ENCODE results near the gene ZNF212.

The ZNF212 gene

DNA sequence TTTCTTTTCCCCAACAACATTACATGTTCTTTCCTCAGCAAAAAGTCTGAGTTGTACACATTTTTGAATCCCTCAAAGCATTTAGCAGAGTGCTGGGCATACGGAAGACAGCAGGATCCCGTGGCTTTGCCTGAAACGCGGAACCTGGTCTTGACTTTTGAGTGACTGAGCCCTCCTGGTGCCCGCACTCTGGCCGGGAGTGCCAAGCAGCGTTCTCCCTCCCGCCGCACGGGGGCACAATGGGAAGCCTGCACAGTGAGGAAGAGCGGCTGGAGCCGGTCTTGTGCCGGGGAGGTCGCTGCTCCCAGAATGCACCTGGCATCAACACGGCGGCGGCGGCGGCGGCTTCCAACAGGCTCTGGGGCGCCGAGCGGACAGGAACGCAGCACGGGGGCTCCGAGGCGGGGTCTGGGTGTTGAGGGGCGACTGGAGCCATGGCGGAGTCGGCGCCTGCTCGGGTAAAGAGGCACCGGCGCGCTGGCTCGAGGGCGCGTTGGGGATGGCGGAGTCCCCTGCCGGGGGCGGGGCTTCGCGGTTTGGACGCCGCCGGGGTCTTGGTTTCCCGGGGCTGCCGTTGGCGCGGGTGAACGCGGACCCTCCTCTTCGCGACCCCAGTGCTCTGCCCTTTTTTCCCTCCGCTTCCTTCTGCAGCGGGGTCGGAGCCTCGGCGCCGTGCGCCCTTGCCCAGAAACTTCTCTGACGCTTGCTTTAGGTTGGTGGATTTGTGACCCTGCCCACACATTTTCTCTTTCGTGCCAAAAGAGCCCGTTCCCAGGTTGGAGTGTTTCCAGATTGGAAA is at the start of gene ZNF212 (continued):
- no peak for TF ChIP-seq ZNF266 (tag by site-specific recombination; IDR thresholded peaks at IDR 0.05; ENCODE audit: low read depth)
- peak; percentile 87 for TF ChIP-seq YY1 (tag by site-specific recombination; IDR thresholded peaks at IDR 0.05)
- TF ChIP-seq, protein P1, sequence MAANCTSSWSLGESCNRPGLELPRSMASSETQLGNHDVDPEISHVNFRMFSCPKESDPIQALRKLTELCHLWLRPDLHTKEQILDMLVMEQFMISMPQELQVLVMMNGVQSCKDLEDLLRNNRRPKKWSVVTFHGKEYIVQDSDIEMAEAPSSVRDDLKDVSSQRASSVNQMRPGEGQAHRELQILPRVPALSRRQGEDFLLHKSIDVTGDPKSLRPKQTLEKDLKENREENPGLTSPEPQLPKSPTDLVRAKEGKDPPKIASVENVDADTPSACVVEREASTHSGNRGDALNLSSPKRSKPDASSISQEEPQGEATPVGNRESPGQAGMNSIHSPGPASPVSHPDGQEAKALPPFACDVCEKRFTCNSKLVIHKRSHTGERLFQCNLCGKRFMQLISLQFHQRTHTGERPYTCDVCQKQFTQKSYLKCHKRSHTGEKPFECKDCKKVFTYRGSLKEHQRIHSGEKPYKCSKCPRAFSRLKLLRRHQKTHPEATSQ (tag by site-specific recombination; IDR thresholded peaks at IDR 0.05): peak; percentile 45; the same call in 1 of the 2 replicates
- peak; percentile 70; the same call in 1 of the 2 replicates for TF ChIP-seq ZNF561 (tag by site-specific recombination; IDR thresholded peaks at IDR 0.05; ENCODE audit: borderline replicate concordance)
- peak; percentile 96 for TF ChIP-seq ZXDB (tag by site-specific recombination; IDR thresholded peaks at IDR 0.05)
- TF ChIP-seq TRIM28 (IDR thresholded peaks at IDR 0.05; ENCODE audit: borderline replicate concordance, low read length): no peak
- peak; percentile 93 for TF ChIP-seq ZNF610 (tag by site-specific recombination; IDR thresholded peaks at IDR 0.05; ENCODE audit: borderline replicate concordance)
- TF ChIP-seq KLF7 (tag by site-specific recombination; IDR thresholded peaks at IDR 0.05; ENCODE audit: borderline replicate concordance): 0 out of 2 replicates have a peak, but pooled peaks have one; percentile 46
- 0 out of 2 replicates have a peak, but pooled peaks have one; percentile 34 for TF ChIP-seq ZNF10 (tag by site-specific recombination; IDR thresholded peaks at IDR 0.05)
- no peak for TF ChIP-seq FEZF1 (tag by site-specific recombination; IDR thresholded peaks at IDR 0.05)
- TF ChIP-seq, protein P2, sequence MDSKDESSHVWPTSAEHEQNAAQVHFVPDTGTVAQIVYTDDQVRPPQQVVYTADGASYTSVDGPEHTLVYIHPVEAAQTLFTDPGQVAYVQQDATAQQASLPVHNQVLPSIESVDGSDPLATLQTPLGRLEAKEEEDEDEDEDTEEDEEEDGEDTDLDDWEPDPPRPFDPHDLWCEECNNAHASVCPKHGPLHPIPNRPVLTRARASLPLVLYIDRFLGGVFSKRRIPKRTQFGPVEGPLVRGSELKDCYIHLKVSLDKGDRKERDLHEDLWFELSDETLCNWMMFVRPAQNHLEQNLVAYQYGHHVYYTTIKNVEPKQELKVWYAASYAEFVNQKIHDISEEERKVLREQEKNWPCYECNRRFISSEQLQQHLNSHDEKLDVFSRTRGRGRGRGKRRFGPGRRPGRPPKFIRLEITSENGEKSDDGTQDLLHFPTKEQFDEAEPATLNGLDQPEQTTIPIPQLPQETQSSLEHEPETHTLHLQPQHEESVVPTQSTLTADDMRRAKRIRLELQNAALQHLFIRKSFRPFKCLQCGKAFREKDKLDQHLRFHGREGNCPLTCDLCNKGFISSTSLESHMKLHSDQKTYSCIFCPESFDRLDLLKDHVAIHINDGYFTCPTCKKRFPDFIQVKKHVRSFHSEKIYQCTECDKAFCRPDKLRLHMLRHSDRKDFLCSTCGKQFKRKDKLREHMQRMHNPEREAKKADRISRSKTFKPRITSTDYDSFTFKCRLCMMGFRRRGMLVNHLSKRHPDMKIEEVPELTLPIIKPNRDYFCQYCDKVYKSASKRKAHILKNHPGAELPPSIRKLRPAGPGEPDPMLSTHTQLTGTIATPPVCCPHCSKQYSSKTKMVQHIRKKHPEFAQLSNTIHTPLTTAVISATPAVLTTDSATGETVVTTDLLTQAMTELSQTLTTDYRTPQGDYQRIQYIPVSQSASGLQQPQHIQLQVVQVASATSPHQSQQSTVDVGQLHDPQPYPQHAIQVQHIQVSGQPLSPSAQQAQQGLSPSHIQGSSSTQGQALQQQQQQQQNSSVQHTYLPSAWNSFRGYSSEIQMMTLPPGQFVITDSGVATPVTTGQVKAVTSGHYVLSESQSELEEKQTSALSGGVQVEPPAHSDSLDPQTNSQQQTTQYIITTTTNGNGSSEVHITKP (tag by site-specific recombination; IDR thresholded peaks at IDR 0.05): 0 out of 2 replicates have a peak, but pooled peaks have one; percentile 34
- peak; percentile 85 for TF ChIP-seq KLF9 (tag by site-specific recombination; IDR thresholded peaks at IDR 0.05; ENCODE audit: low read depth)
- no peak for TF ChIP-seq INSM2 (tag by site-specific recombination; IDR thresholded peaks at IDR 0.05)
- TF ChIP-seq ZNF596 (tag by site-specific recombination; IDR thresholded peaks at IDR 0.05): no peak
- TF ChIP-seq ZNF48 (tag by site-specific recombination; IDR thresholded peaks at IDR 0.05): no peak
- peak; percentile 59 for TF ChIP-seq OVOL3 (tag by site-specific recombination; IDR thresholded peaks at IDR 0.05)
- TF ChIP-seq ZSCAN4 (tag by site-specific recombination; IDR thresholded peaks at IDR 0.05): peak; percentile 30; the same call in 1 of the 2 replicates
- no peak for TF ChIP-seq ZNF792 (tag by site-specific recombination; IDR thresholded peaks at IDR 0.05)
- TF ChIP-seq, protein P3, sequence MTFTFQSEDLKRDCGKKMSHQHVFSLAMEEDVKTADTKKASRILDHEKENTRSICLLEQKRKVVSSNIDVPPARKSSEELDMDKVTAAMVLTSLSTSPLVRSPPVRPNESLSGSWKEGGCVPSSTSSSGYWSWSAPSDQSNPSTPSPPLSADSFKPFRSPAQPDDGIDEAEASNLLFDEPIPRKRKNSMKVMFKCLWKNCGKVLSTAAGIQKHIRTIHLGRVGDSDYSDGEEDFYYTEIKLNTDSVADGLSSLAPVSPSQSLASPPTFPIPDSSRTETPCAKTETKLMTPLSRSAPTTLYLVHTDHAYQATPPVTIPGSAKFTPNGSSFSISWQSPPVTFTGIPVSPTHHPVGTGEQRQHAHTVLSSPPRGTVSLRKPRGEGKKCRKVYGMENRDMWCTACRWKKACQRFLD (tag by site-specific recombination; IDR thresholded peaks at IDR 0.05): no peak
- peak; percentile 78; the same call in 1 of the 2 replicates for TF ChIP-seq ZFP37 (tag by site-specific recombination; IDR thresholded peaks at IDR 0.05)
- TF ChIP-seq IKZF3 (tag by site-specific recombination; IDR thresholded peaks at IDR 0.05): 0 out of 2 replicates have a peak, but pooled peaks have one; percentile 15
- peak; percentile 83 for TF ChIP-seq ZIC2 (tag by site-specific recombination; IDR thresholded peaks at IDR 0.05)
- TF ChIP-seq ZNF19 (tag by site-specific recombination; IDR thresholded peaks at IDR 0.05; ENCODE audit: low read depth): no peak
- peak; percentile 99 for TF ChIP-seq ZNF501 (tag by site-specific recombination; IDR thresholded peaks at IDR 0.05)
- peak; percentile 96 for TF ChIP-seq ZNF76 (tag by site-specific recombination; IDR thresholded peaks at IDR 0.05; ENCODE audit: borderline replicate concordance, low read depth)
- TF ChIP-seq ZNF132 (tag by site-specific recombination; IDR thresholded peaks at IDR 0.05; ENCODE audit: borderline replicate concordance): no peak
- no peak for TF ChIP-seq TSHZ1 (tag by site-specific recombination; IDR thresholded peaks at IDR 0.05; ENCODE audit: borderline replicate concordance)

Data from HEK293 (cell line).